HepG2 (cell line): ENCODE data around the gene C20orf144. TPM values are rescaled to one million over a fixed set of nuclear protein-coding genes. Genes with fewer than 3 reads are reported as not detected.

ENCODE experiments used
- RBM22 ChIP-seq: fragments of 200-400 bp; formaldehyde crosslinking; optimal IDR thresholded peaks from 2 replicates; pipeline ENCODE3; 2017; ENCODE audit warnings: mild to moderate bottlenecking, low read length, moderate library complexity
- TBL1XR1 ChIP-seq: fragments of 150-350 bp; IDR thresholded peaks from 2 replicates; pipeline ENCODE4 v1.6.1; 2014; ENCODE audit warnings: borderline replicate concordance, low read length; ENCODE audit not compliant: partially characterized antibody
- ZFP36L1 ChIP-seq: sonication (generic); formaldehyde crosslinking; IDR thresholded peaks from 2 replicates; pipeline ENCODE4 v1.8.0; 2022; ENCODE audit warnings: mild to moderate bottlenecking, missing genetic modification reagents, moderate library complexity
- ZNF7 ChIP-seq: IDR thresholded peaks from 2 replicates; pipeline ENCODE4 v1.6.1; 2016; ENCODE audit warnings: missing biosample characterization, missing genetic modification reagents
- polyA plus RNA-seq, 8 experiments: library from polyadenylated mRNA; depleted of rRNA in 3 of 8; stranded (reverse) in 7 of 8; unstranded in 1 of 8; fragments of >200 nt; fragmentation: Illumina TruSeq in 4 of 8; extraction: Trizol in 4 of 8; gene quantifications; 2 replicates each; pipeline versions ENCODE4 v1.2.1 to v1.2.3, GENCODE V29; 2011 to 2016; ENCODE audit warnings: low read depth in 4 of 8, missing spikeins in 1 of 8, mixed read lengths in 1 of 8; ENCODE audit not compliant: insufficient read depth in 1 of 8
- total RNA-seq, 5 experiments: library from RNA; depleted of rRNA; stranded (reverse); fragments of >200 nt; fragmentation: Illumina TruSeq; extraction: Trizol; gene quantifications; 2 replicates each; pipeline ENCODE4 v1.2.3, GENCODE V29; 2016; ENCODE audit warnings: low read depth in 1 of 5
- TF ChIP-seq, protein P1 (sequence below), 2 experiments: fragments of 450-650 bp in 1 of 2; sonication (generic) in 1 of 2; formaldehyde crosslinking in 1 of 2; IDR thresholded peaks; 2 replicates each; pipeline versions ENCODE4 v1.6.1 to v1.8.0; 2016 to 2022; ENCODE audit warnings: antibody characterized with exemption in 1 of 2, mild to moderate bottlenecking in 1 of 2, missing genetic modification reagents in 1 of 2
- TF ChIP-seq, protein P2 (sequence below): sonication (generic); formaldehyde crosslinking; IDR thresholded peaks from 2 replicates; pipeline ENCODE4 v1.4.0; 2020; ENCODE audit warnings: missing genetic modification reagents, mild to moderate bottlenecking, borderline replicate concordance

C20orf144 gene
- total and polyA plus RNA-seq, 2 of the 13 experiments (the other 11 are each of a cell fraction or from before 2014, with no cell fraction given): 0.09 to 0.16 TPM

DNA sequence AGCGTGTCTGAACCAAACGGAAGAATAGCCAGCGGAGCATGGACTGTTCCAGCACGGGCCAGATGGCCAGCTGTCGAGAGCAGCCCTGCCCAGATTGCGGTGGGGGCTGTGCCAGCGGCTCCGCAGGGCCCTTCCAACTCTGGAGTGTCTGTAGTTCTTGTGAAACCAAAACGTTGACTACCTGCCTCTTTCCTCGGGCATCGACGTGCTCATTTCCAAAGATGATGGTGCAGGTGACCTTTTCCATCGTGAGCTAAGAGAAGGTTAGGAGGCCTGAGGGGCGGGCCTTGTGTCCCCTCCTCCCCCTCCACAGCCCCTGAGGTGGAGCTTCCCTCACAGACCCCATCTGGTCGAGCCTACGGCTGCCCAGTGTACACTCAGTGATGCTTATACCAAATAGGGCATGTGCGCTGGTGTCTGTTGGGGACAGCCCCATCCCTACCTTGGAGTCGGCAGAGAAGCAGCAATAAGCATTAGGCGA is 12.9 kb upstream of the C20orf144 start (continued):
- TF ChIP-seq, protein P1, sequence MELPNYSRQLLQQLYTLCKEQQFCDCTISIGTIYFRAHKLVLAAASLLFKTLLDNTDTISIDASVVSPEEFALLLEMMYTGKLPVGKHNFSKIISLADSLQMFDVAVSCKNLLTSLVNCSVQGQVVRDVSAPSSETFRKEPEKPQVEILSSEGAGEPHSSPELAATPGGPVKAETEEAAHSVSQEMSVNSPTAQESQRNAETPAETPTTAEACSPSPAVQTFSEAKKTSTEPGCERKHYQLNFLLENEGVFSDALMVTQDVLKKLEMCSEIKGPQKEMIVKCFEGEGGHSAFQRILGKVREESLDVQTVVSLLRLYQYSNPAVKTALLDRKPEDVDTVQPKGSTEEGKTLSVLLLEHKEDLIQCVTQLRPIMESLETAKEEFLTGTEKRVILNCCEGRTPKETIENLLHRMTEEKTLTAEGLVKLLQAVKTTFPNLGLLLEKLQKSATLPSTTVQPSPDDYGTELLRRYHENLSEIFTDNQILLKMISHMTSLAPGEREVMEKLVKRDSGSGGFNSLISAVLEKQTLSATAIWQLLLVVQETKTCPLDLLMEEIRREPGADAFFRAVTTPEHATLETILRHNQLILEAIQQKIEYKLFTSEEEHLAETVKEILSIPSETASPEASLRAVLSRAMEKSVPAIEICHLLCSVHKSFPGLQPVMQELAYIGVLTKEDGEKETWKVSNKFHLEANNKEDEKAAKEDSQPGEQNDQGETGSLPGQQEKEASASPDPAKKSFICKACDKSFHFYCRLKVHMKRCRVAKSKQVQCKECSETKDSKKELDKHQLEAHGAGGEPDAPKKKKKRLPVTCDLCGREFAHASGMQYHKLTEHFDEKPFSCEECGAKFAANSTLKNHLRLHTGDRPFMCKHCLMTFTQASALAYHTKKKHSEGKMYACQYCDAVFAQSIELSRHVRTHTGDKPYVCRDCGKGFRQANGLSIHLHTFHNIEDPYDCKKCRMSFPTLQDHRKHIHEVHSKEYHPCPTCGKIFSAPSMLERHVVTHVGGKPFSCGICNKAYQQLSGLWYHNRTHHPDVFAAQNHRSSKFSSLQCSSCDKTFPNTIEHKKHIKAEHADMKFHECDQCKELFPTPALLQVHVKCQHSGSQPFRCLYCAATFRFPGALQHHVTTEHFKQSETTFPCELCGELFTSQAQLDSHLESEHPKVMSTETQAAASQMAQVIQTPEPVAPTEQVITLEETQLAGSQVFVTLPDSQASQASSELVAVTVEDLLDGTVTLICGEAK (IDR thresholded peaks at IDR 0.05): no peak
- TF ChIP-seq, protein P1 (CRISPR knock-in tag; IDR thresholded peaks at IDR 0.05): no peak
- no peak for TF ChIP-seq TBL1XR1
- TF ChIP-seq, protein P2, sequence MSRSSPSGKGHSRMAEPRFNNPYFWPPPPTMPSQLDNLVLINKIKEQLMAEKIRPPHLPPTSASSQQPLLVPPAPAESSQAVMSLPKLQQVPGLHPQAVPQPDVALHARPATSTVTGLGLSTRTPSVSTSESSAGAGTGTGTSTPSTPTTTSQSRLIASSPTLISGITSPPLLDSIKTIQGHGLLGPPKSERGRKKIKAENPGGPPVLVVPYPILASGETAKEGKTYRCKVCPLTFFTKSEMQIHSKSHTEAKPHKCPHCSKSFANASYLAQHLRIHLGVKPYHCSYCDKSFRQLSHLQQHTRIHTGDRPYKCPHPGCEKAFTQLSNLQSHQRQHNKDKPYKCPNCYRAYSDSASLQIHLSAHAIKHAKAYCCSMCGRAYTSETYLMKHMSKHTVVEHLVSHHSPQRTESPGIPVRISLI (CRISPR knock-in tag): 0 out of 2 replicates have a peak, but pooled peaks have one; percentile 20
- no peak for TF ChIP-seq ZNF7 (CRISPR knock-in tag)
- peak; percentile 70 for TF ChIP-seq RBM22
- TF ChIP-seq ZFP36L1 (CRISPR knock-in tag): no peak
